Measurements from ENCODE around the gene TNFRSF9. TPM values are rescaled to one million over a fixed set of nuclear protein-coding genes. Genes with fewer than 3 reads are reported as not detected.
"Not testable (repeated sequence)": the region's sequence is repeated elsewhere in the genome, so short reads cannot be mapped to it uniquely, and the experiment has no call there.

The TNFRSF9 gene
- total RNA-seq, 4 donors from 2014 or later = 0.05 to 0.20 TPM; not detected in 2

- intact Hi-C loops (cut with DNase I; ENCODE audit: low total_unique reads) (no loop called here), in situ Hi-C loops (cut with MboI; ENCODE audit: low sequenced_read_pairs in 4 of 4) (loop anchor here in 3 of 4 donors (10.0 kb wide), 3 partner anchors 65 to 375 kb away; partner anchors contain the start of gene SLC45A1 (in 2 of the 3))
- DNase-seq (no peak), ATAC-seq (no peak)
- no peak for TF ChIP-seq CTCF (IDR thresholded peaks at IDR 0.05 in 4 of 5, conservative IDR thresholded peaks at IDR 0.05 in 1 of 5)
- Histone ChIP-seq H3K36me3 (peaks cover 0 to 59% of the 10 kb centered on the region in 2 donors), H3K4me3 (no peak overlapping the region), H3K27me3 (no peaks in the 10 kb centered on the region), H3K4me1 (peaks cover 20 to 23% of the 10 kb centered on the region in 2 donors), H3K9me3 (no peaks in the 10 kb centered on the region), H3K27ac (peak overlapping the region in 1 of 4 donors; percentile 6)
These were observed 29.6 kb upstream of the TNFRSF9 start for GRCh38 chr1:7970246-7970645.

DNA sequence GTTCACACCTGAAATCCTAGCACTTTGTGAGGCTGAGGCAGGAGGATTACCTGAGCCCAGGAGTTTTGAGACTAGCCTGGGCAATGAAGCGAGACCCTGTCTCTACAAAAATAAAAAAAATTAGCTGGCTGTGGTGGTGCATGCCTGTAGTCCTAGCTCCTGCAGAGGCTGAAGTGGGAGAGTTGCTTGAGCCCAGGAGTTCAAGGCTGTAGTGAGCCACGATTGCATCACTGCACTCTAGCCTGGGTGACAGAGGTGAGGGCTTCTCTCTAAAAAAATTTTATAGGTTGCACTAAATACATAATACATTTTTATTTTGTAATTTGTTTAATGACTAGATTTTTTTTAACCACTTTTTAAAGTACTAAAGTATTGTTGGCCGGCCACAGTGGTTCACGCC, 27.0 kb upstream of the TNFRSF9 start:
- Histone ChIP-seq H3K9me3 (no peaks in the 10 kb centered on the region), H3K27ac (peak overlapping the region in 2 of 4 donors; percentile 16 to 32), H3K4me1 (peaks cover 43 to 44% of the 10 kb centered on the region in 2 donors), H3K4me3 (no peak overlapping the region), H3K36me3 (peaks cover 0 to 84% of the 10 kb centered on the region in 2 donors), H3K27me3 (no peaks in the 10 kb centered on the region)
- no peak for ATAC-seq
- TF ChIP-seq CTCF (IDR thresholded peaks at IDR 0.05 in 4 of 5, conservative IDR thresholded peaks at IDR 0.05 in 1 of 5) (no peak), POLR2A (IDR thresholded peaks at IDR 0.05) (no peak)
- in situ Hi-C loops (cut with MboI; ENCODE audit: low sequenced_read_pairs in 4 of 4) (no loop called here), intact Hi-C loops (cut with DNase I; ENCODE audit: low total_unique reads) (loop anchor here (10.0 kb wide), 1 partner anchor 907 kb away; the partner anchor contains the start of gene ENO1)
- DNase-seq = no peak

DNA sequence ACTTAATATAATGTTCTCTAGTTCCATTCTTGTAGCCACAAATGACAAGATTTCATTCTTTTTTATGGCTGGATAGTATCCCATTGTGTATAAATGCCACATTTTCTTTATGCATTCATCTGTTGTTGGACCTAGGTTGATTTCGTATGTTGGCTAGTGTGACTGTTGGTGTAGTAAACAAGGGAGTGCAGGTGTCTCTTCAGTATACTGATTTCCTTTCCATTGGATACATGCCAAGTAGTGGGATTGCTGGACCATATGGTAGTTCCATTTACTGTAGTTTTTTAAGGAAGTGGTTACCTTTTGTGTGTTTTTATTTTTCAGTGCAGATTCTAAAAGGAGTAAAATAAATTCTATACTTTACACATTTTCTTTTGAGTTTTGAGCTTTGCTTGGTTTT, 26.6 kb upstream of the TNFRSF9 start:
- no peak for ATAC-seq
- H3K9me3 ChIP-seq = no peaks in the 10 kb centered on the region
- no peak overlapping the region for H3K4me3 ChIP-seq
- TF ChIP-seq POLR2A (IDR thresholded peaks at IDR 0.05) (no peak), CTCF (IDR thresholded peaks at IDR 0.05 in 4 of 5, conservative IDR thresholded peaks at IDR 0.05 in 1 of 5) (no peak)
- in situ Hi-C loops (cut with MboI; ENCODE audit: low sequenced_read_pairs in 4 of 4) = no loop called here
- peak overlapping the region; percentile 16 to 32 (median 17) for H3K27ac ChIP-seq
- H3K4me1 ChIP-seq = peaks cover 48 to 49% of the 10 kb centered on the region in 2 donors
- no peak for DNase-seq
- H3K27me3 ChIP-seq = no peaks in the 10 kb centered on the region
- intact Hi-C loops (cut with DNase I; ENCODE audit: low total_unique reads) = loop anchor here (10.0 kb wide), 1 partner anchor 908 kb away; the partner anchor contains the start of gene ENO1
- peaks cover 0 to 82% of the 10 kb centered on the region in 2 donors for H3K36me3 ChIP-seq

- H3K27ac ChIP-seq = peak overlapping the region; percentile 41 to 95 (median 55)
- in situ Hi-C loops (cut with MboI; ENCODE audit: low sequenced_read_pairs in 4 of 4) = no loop called here
- H3K36me3 ChIP-seq = peaks cover 0 to 55% of the 10 kb centered on the region in 2 donors
- ATAC-seq (no peak), DNase-seq (no peak)
- no peaks in the 10 kb centered on the region for H3K9me3 ChIP-seq
- TF ChIP-seq POLR2A (IDR thresholded peaks at IDR 0.05) = no peak
- no peak for TF ChIP-seq CTCF (IDR thresholded peaks at IDR 0.05 in 4 of 5, conservative IDR thresholded peaks at IDR 0.05 in 1 of 5)
- intact Hi-C loops (cut with DNase I; ENCODE audit: low total_unique reads) = loop anchor here (10.0 kb wide), 1 partner anchor 910 kb away; the partner anchor contains the start of gene ENO1
- no peak overlapping the region for H3K4me3 ChIP-seq
- no peaks in the 10 kb centered on the region for H3K27me3 ChIP-seq
- H3K4me1 ChIP-seq = peaks cover 57 to 58% of the 10 kb centered on the region in 2 donors
These were observed 23.8 kb upstream of the TNFRSF9 start for GRCh38 chr1:7964476-7964875.

GRCh38 chr1:7963841-7964240, 23.2 kb upstream of the TNFRSF9 start:
- H3K9me3 ChIP-seq; H3K4me3 ChIP-seq; DNase-seq; ATAC-seq; H3K27me3 ChIP-seq; in situ Hi-C loops (cut with MboI; ENCODE audit: low sequenced_read_pairs in 4 of 4): not testable (repeated sequence)
- Histone ChIP-seq H3K36me3 (peaks cover 0 to 49% of the 10 kb centered on the region in 2 donors), H3K4me1 (peaks cover 57 to 58% of the 10 kb centered on the region in 2 donors), H3K27ac (peak overlapping the region; percentile 41 to 95 (median 55))
- intact Hi-C loops (cut with DNase I; ENCODE audit: low total_unique reads) = loop anchor here (10.0 kb wide), 1 partner anchor 911 kb away; the partner anchor contains the start of gene ENO1

DNA sequence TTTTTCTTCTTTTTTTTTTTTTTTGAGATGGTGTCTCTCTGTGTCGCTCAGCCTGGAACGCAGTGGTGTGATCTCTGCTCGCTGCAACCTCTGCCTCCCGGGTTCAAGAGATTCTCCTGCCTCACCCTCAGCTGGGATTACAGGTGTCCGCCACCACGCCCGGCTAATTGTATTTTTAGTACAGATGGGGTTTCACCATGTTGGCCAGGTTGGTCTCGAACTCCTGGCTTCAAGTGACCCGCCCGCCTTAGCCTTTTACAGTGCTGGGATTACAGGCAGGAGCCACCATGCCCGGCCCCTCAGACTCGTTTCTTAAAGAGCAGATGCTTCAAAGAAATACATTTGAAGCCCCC, 22.7 kb upstream of the TNFRSF9 start:
- peaks cover 57 to 58% of the 10 kb centered on the region in 2 donors for H3K4me1 ChIP-seq

More for the DNA sequence above, 22.7 kb upstream of the TNFRSF9 start:
- Histone ChIP-seq H3K36me3 (peaks cover 0 to 44% of the 10 kb centered on the region in 2 donors), H3K27ac (peak overlapping the region; percentile 41 to 98 (median 93))
- ATAC-seq; in situ Hi-C loops (cut with MboI; ENCODE audit: low sequenced_read_pairs in 4 of 4); H3K27me3 ChIP-seq; H3K9me3 ChIP-seq; H3K4me3 ChIP-seq; DNase-seq: not testable (repeated sequence)
- intact Hi-C loops (cut with DNase I; ENCODE audit: low total_unique reads) = loop anchor here (10.0 kb wide), 1 partner anchor 911 kb away; the partner anchor contains the start of gene ENO1
